H1 (cell line): ENCODE results near the gene ZC3H18. TPM values are rescaled to one million over a fixed set of nuclear protein-coding genes. Genes with fewer than 3 reads are reported as not detected.

Source experiments
- CTCF ChIA-PET: fragments of 300-600 bp; sonication (Branson Sonifier 250); formaldehyde crosslinking; loops from one replicate; lab custom pipeline; 2021; ENCODE audit not compliant: partially characterized antibody; lab: Charles Lee
- POLR2A ChIA-PET: fragments of 300-600 bp; sonication (Branson Sonifier 250); formaldehyde crosslinking; loops from one replicate; lab custom pipeline; 2021; ENCODE audit warnings: inconsistent platforms; ENCODE audit not compliant: partially characterized antibody; lab: Charles Lee
- DNase-seq, 2 experiments: peaks; one replicate each; pipeline versions ENCODE4 v3.0.0 to v3.0.0-alpha.2; 2010 to 2022; ENCODE audit warnings: low spot score in 2 of 2, low read depth in 1 of 2, mixed read lengths in 1 of 2
- FAIRE-seq: peaks from 2 replicates; lab custom pipeline; 2011; peaks lifted over from hg19 to GRCh38; lab: Jason Lieb, UNC
- H2AFZ ChIP-seq: 2 replicates; pipeline ENCODE4 v1.8.1; 2012; ENCODE audit warnings: low read length, inconsistent platforms
- H2AK5ac ChIP-seq: 2 replicates; pipeline ENCODE4 v1.6.1; 2013; ENCODE audit warnings: low read depth, low read length
- H2BK120ac ChIP-seq: replicated peaks from 2 replicates; pipeline ENCODE3; 2013; ENCODE audit warnings: low read depth, low read length, inconsistent platforms
- H2BK12ac ChIP-seq: 2 replicates; pipeline ENCODE4 v1.6.1; 2013; ENCODE audit warnings: low read depth, low read length
- H2BK15ac ChIP-seq: 2 replicates; pipeline ENCODE4 v1.6.1; 2013; ENCODE audit warnings: low read length
- H2BK20ac ChIP-seq: 2 replicates; pipeline ENCODE4 v1.6.1; 2013; ENCODE audit warnings: low read length
- H2BK5ac ChIP-seq: 2 replicates; pipeline ENCODE4 v1.6.1; 2013; ENCODE audit warnings: low read depth, low read length
- H3K14ac ChIP-seq: 2 replicates; pipeline ENCODE4 v1.6.1; 2013; ENCODE audit warnings: inconsistent platforms; ENCODE audit not compliant: insufficient read length
- H3K18ac ChIP-seq: 2 replicates; pipeline ENCODE4 v1.6.1; 2013; ENCODE audit warnings: low read length; ENCODE audit errors: extremely low read depth
- H3K23ac ChIP-seq: 2 replicates; pipeline ENCODE4 v1.6.1; 2013; ENCODE audit warnings: inconsistent platforms; ENCODE audit not compliant: insufficient read length
- H3K23me2 ChIP-seq: 2 replicates; pipeline ENCODE4 v1.6.1; 2013; ENCODE audit warnings: low read depth, low read length
- H3K27ac ChIP-seq: 2 replicates; pipeline ENCODE4 v1.6.1; 2011; ENCODE audit warnings: low read depth, low read length, inconsistent platforms
- H3K27me3 ChIP-seq, 4 experiments: replicated peaks in 1 of 4; 1 replicate in 1 of 4; 2 replicates in 3 of 4; pipeline versions ENCODE4 v1.6.1 to v1.8.1; 2011 to 2013; ENCODE audit warnings: low read length in 3 of 4, mild to moderate bottlenecking in 3 of 4, inconsistent platforms in 2 of 4, mixed read lengths in 2 of 4, moderate library complexity in 1 of 4; ENCODE audit not compliant: control insufficient read depth in 3 of 4, insufficient read depth in 3 of 4; ENCODE audit errors: extremely low read depth in 1 of 4
- H3K36me3 ChIP-seq, 4 experiments: 2 replicates each; pipeline versions ENCODE4 v1.6.1 to v1.8.1; 2011 to 2013; ENCODE audit warnings: mild to moderate bottlenecking in 4 of 4, low read length in 3 of 4, moderate library complexity in 2 of 4, control low read depth in 1 of 4, inconsistent platforms in 1 of 4; ENCODE audit not compliant: insufficient read depth in 4 of 4, control insufficient read depth in 2 of 4
- H3K4ac ChIP-seq: replicated peaks from 2 replicates; pipeline ENCODE3; 2013; ENCODE audit warnings: low read length, low read depth, mixed read lengths, inconsistent platforms; ENCODE audit not compliant: insufficient read length
- H3K4me1 ChIP-seq, 4 experiments: replicated peaks in 1 of 4; 1 replicate in 1 of 4; 2 replicates in 3 of 4; pipeline versions ENCODE4 v1.6.1 to v1.8.1; 2011 to 2013; ENCODE audit warnings: low read length in 3 of 4, inconsistent platforms in 2 of 4, mixed read lengths in 1 of 4; ENCODE audit not compliant: insufficient read depth in 4 of 4, control insufficient read depth in 3 of 4
- H3K4me2 ChIP-seq, 2 experiments: 2 replicates each; pipeline versions ENCODE4 v1.6.1 to v1.8.1; 2011 to 2013; ENCODE audit warnings: low read depth in 2 of 2, low read length in 2 of 2, control low read depth in 1 of 2, inconsistent platforms in 1 of 2, mild to moderate bottlenecking in 1 of 2; ENCODE audit not compliant: insufficient read depth in 1 of 2
- H3K4me3 ChIP-seq, 4 experiments: fragments of 200-600, 300-600 bp in 1 of 4; sonication (generic), shearing (Covaris generic), sonication (Bioruptor Twin) in 1 of 4; 2 replicates each; pipeline versions ENCODE4 v1.5.1 to v1.8.1; 2011 to 2016; ENCODE audit warnings: low read length in 4 of 4, low read depth in 3 of 4, control low read depth in 2 of 4, inconsistent platforms in 2 of 4, mild to moderate bottlenecking in 2 of 4, mixed read lengths in 1 of 4, moderate library complexity in 1 of 4; ENCODE audit not compliant: insufficient read depth in 2 of 4; ENCODE audit errors: extremely low read depth in 1 of 4
- H3K56ac ChIP-seq: replicated peaks from 2 replicates; pipeline ENCODE3; 2013; ENCODE audit warnings: low read depth, mild to moderate bottlenecking, mixed read lengths, low read length, inconsistent platforms; ENCODE audit not compliant: insufficient read length
- H3K79me1 ChIP-seq: 2 replicates; pipeline ENCODE4 v1.6.1; 2013; ENCODE audit warnings: low read depth, low read length, control low read depth
- H3K79me2 ChIP-seq, 2 experiments: 2 replicates each; pipeline versions ENCODE4 v1.6.1 to v1.8.1; 2012 to 2013; ENCODE audit warnings: low read length in 2 of 2, mild to moderate bottlenecking in 2 of 2, inconsistent platforms in 1 of 2; ENCODE audit not compliant: insufficient read depth in 2 of 2, control insufficient read depth in 1 of 2
- H3K9ac ChIP-seq, 4 experiments: replicated peaks in 1 of 4; 1 replicate in 1 of 4; 2 replicates in 3 of 4; pipeline versions ENCODE4 v1.6.1 to v1.8.1; 2011 to 2013; ENCODE audit warnings: low read depth in 3 of 4, low read length in 3 of 4, control low read depth in 2 of 4, mild to moderate bottlenecking in 2 of 4, moderate library complexity in 2 of 4, inconsistent platforms in 1 of 4; ENCODE audit errors: extremely low read depth in 1 of 4
- H3K9me3 ChIP-seq, 2 experiments: 2 replicates each; pipeline versions ENCODE4 v1.6.1 to v1.8.1; 2012 to 2013; ENCODE audit warnings: mild to moderate bottlenecking in 2 of 2, moderate library complexity in 2 of 2, control low read depth in 1 of 2, inconsistent platforms in 1 of 2, low read depth in 1 of 2, low read length in 1 of 2, mixed read lengths in 1 of 2; ENCODE audit not compliant: insufficient read depth in 2 of 2
- H4K20me1 ChIP-seq, 2 experiments: replicated peaks in 1 of 2; 2 replicates each; pipeline versions ENCODE3 to v1.8.1; 2011 to 2013; ENCODE audit warnings: inconsistent platforms in 2 of 2, low read length in 2 of 2, mild to moderate bottlenecking in 1 of 2; ENCODE audit not compliant: insufficient read depth in 2 of 2, control insufficient read depth in 1 of 2
- H4K5ac ChIP-seq: 2 replicates; pipeline ENCODE4 v1.6.1; 2013; ENCODE audit warnings: low read length, low read depth, mixed read lengths, inconsistent platforms; ENCODE audit not compliant: insufficient read length
- H4K8ac ChIP-seq: 2 replicates; pipeline ENCODE4 v1.8.0; 2013; ENCODE audit warnings: mild to moderate bottlenecking, moderate library complexity, low read length, inconsistent platforms; ENCODE audit not compliant: insufficient read depth; ENCODE audit errors: extremely low read depth
- H4K91ac ChIP-seq: replicated peaks from 2 replicates; pipeline ENCODE3; 2013; ENCODE audit warnings: low read length, mixed read lengths, inconsistent platforms; ENCODE audit not compliant: insufficient read length
- BACH1 ChIP-seq: IDR thresholded peaks from 2 replicates; pipeline ENCODE4 v1.6.1; 2012; ENCODE audit warnings: low read length, improper control_type of control experiment
- EZH2 ChIP-seq: fragments of 200-600 bp; sonication (generic); IDR thresholded peaks from 2 replicates; pipeline ENCODE4 v1.7.1; 2012; ENCODE audit warnings: low read depth, mild to moderate bottlenecking, moderate library complexity, low read length, inconsistent platforms; ENCODE audit not compliant: severe bottlenecking
- PHF8 ChIP-seq: fragments of 200-600 bp; sonication (generic); conservative IDR thresholded peaks from 2 replicates; pipeline ENCODE4 v1.7.1; 2012; ENCODE audit warnings: low read depth, mild to moderate bottlenecking, inconsistent platforms, low read length, moderate library complexity
- RBBP5 ChIP-seq: IDR thresholded peaks from 2 replicates; pipeline ENCODE4 v1.7.1; 2012; ENCODE audit warnings: low read depth, mild to moderate bottlenecking, inconsistent platforms, low read length, moderate library complexity, borderline replicate concordance
- RFX5 ChIP-seq: IDR thresholded peaks from 2 replicates; pipeline ENCODE4 v1.6.1; 2011; ENCODE audit warnings: low read depth, low read length, improper control_type of control experiment, borderline replicate concordance
- SIN3A ChIP-seq, 2 experiments: IDR thresholded peaks in 1 of 2; conservative IDR thresholded peaks in 1 of 2; 2 replicates each; pipeline ENCODE4 v1.6.1; 2011 to 2012; ENCODE audit warnings: low read length in 2 of 2, improper control_type of control experiment in 1 of 2, low read depth in 1 of 2, mild to moderate bottlenecking in 1 of 2
- SIRT6 ChIP-seq: IDR thresholded peaks from one replicate; pipeline ENCODE4 v1.7.1; 2012; ENCODE audit warnings: low read length, inconsistent platforms
- WGBS, 2 experiments: shearing (Covaris generic) in 1 of 2; methylation state at CpG; one replicate each; pipeline versions ENCODE4 v1.1.6 to v1.1.7; 2013 to 2015; ENCODE audit warnings: low lambda C conversion rate in 2 of 2, mixed read lengths in 2 of 2, inconsistent platforms in 1 of 2, low coverage in 1 of 2, missing lambda C conversion rate in 1 of 2; ENCODE audit not compliant: insufficient replicate concordance in 2 of 2, insufficient coverage in 1 of 2, insufficient read length in 1 of 2; ENCODE audit errors: extremely low coverage in 1 of 2, missing lambda C conversion rate in 1 of 2; 5-methylcytosine and 5-hydroxymethylcytosine counted together
- polyA plus RNA-seq, 7 experiments: library from polyadenylated mRNA; depleted of rRNA in 3 of 7; stranded (reverse) in 5 of 7; unstranded in 2 of 7; fragments of >200 nt in 5 of 7; fragments of 200-250 nt in 2 of 7; gene quantifications; 1 replicate in 5 of 7; 2 replicates in 1 of 7; 4 replicates in 1 of 7; pipeline versions ENCODE4 v1.2.1 to v1.2.3, GENCODE V29; 2011 to 2013; ENCODE audit warnings: missing spikeins in 2 of 7, mixed read lengths in 2 of 7
- total RNA-seq: library from RNA; stranded (reverse); fragmentation: NEBNext Ultra II Directional; extraction: Animal tissue kit (Norgen Biotek cat#: 25700); gene quantifications from 2 replicates; pipeline ENCODE4 v1.2.1, GENCODE V29; 2021
- TF ChIP-seq, protein P1 (sequence below): IDR thresholded peaks from 2 replicates; pipeline ENCODE4 v1.6.1; 2011; ENCODE audit warnings: low read length, improper control_type of control experiment

Gene ZC3H18
- total and polyA plus RNA-seq, 2 of the 8 experiments (the other 6 are each of a cell fraction or from before 2014, with no cell fraction given) = 12.1 to 73.2 TPM

DNA sequence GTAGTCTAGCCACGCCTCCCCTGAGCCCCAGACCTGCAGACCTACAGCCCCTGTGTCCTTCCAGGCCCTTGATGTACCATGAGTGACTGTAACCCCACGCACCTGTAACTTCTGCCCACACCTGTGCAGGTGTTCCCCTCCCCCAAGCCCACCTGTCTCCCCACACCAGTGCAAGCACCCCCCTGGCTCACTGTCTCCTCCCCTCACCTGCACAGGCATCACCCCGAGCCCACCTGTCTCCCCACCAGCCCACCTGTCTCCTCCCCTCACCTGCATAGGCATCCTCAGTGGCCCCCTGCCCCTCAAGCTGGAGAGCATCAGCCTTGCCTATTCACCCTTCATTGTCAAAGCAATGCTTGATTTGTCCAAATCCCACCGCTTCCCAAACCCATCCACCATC is 32.3 kb upstream of the ZC3H18 start:
- H3K4me3 ChIP-seq = no peak overlapping the region
- no peak overlapping the region for H2BK12ac ChIP-seq
- no peak overlapping the region for H4K5ac ChIP-seq
- ChIA-PET CTCF (interaction anchor here (0.6 to 4.5 kb wide), 9 partner anchors 9 to 482 kb away, joined by 3 to 36 read pairs (median 6); no protein-coding TSS in a partner anchor), POLR2A (no interaction called here)
- DNase-seq = no peak
- no peak overlapping the region for H2BK15ac ChIP-seq
- no peak overlapping the region for H2BK5ac ChIP-seq
- no peak overlapping the region for H2BK20ac ChIP-seq
- H3K4me1 ChIP-seq = peaks cover 0 to 19% (median 6%) of the 10 kb centered on the region in 4 experiments; a peak in 6 of 7 replicates
- no peak overlapping the region for H2BK120ac ChIP-seq
- H3K23ac ChIP-seq = no peak overlapping the region
- H3K9me3 ChIP-seq = peaks cover 0 to 7% of the 10 kb centered on the region in 2 experiments; a peak in 1 of 4 replicates
- no peak overlapping the region for H3K4me2 ChIP-seq
- H4K20me1 ChIP-seq = peaks cover 0 to 6% of the 10 kb centered on the region in 2 experiments
- TF ChIP-seq, protein P1, sequence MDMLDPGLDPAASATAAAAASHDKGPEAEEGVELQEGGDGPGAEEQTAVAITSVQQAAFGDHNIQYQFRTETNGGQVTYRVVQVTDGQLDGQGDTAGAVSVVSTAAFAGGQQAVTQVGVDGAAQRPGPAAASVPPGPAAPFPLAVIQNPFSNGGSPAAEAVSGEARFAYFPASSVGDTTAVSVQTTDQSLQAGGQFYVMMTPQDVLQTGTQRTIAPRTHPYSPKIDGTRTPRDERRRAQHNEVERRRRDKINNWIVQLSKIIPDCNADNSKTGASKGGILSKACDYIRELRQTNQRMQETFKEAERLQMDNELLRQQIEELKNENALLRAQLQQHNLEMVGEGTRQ = no peak
- no peak for TF ChIP-seq BACH1
- TF ChIP-seq SIRT6 = no peak
- TF ChIP-seq RFX5 = no peak
- TF ChIP-seq SIN3A (conservative IDR thresholded peaks at IDR 0.05 in 1 of 2, IDR thresholded peaks at IDR 0.05 in 1 of 2; ENCODE audit: low read depth in 1 of 2, low read length in 2 of 2) = no peak
- TF ChIP-seq EZH2 = no peak
- TF ChIP-seq RBBP5 = no peak
- TF ChIP-seq PHF8 = no peak
- no peak overlapping the region for H4K8ac ChIP-seq
- H3K79me2 ChIP-seq = no peaks in the 10 kb centered on the region
- peaks cover 10% of the 10 kb centered on the region; the same call in 1 of the 2 replicates for H3K23me2 ChIP-seq
- H3K36me3 ChIP-seq = no peaks in the 10 kb centered on the region
- 0 out of 2 replicates have a peak, but pooled peaks cover under 1% of the 10 kb centered on the region for H3K79me1 ChIP-seq
- 91% methylated on average over 4 of the region's 4 CpGs; no CpG with 5 or more reads in 1 of the 2 experiments for WGBS, 2 experiments
- H2AK5ac ChIP-seq = no peak overlapping the region
- no peak overlapping the region for H3K9ac ChIP-seq
- no peak for FAIRE-seq
- no peak overlapping the region for H2AFZ ChIP-seq
- H3K14ac ChIP-seq = no peak overlapping the region
- H3K27ac ChIP-seq = no peak overlapping the region
- no peak overlapping the region for H3K18ac ChIP-seq
- H3K56ac ChIP-seq = no peak overlapping the region
- H3K27me3 ChIP-seq = peaks cover 0 to 5% (median 0%) of the 10 kb centered on the region in 4 experiments; a peak in 3 of 7 replicates
- H3K4ac ChIP-seq = no peak overlapping the region
- H4K91ac ChIP-seq = peak overlapping the region; percentile 40
